Transverse colon (tissue), 4 donors: Measurements from ENCODE around the gene CHN1. TPM values are rescaled to one million over a fixed set of nuclear protein-coding genes. Genes with fewer than 3 reads are reported as not detected.

Source experiments
- DNase-seq: peaks from one replicate; pipeline ENCODE4 v3.0.0-alpha.2; 2019
- H3K27ac ChIP-seq, 4 donors: fragments of 200-600 bp; sonication (generic); 2 replicates each; pipeline ENCODE4 v1.5.1; 2016 to 2018; ENCODE audit warnings: inconsistent platforms in 4 of 4
- H3K27me3 ChIP-seq: fragments of 200-600 bp; sonication (generic); 2 replicates; pipeline ENCODE4 v1.5.1; 2017; ENCODE audit warnings: inconsistent platforms
- H3K36me3 ChIP-seq, 4 donors: fragments of 200-600 bp; sonication (generic); 2 replicates each; pipeline ENCODE4 v1.5.1; 2017 to 2019; ENCODE audit warnings: inconsistent platforms in 4 of 4
- H3K4me1 ChIP-seq, 4 donors: fragments of 200-600 bp; sonication (generic); 2 replicates each; pipeline ENCODE4 v1.5.1; 2017 to 2020; ENCODE audit warnings: inconsistent platforms in 4 of 4
- H3K4me3 ChIP-seq, 4 donors: fragments of 200-600 bp; sonication (generic); 1 replicate in 1 of 4; 2 replicates in 3 of 4; pipeline versions ENCODE4 v1.5.1 to v1.6.1; 2017 to 2019; ENCODE audit warnings: inconsistent platforms in 4 of 4
- H3K9me3 ChIP-seq, 2 donors: fragments of 200-600 bp; sonication (generic); 2 replicates each; pipeline ENCODE4 v1.5.1; 2017 to 2019; ENCODE audit warnings: inconsistent platforms in 2 of 2
- CTCF ChIP-seq, 5 experiments: fragments of 200-600 bp in 3 of 5; fragments of 450-650 bp in 2 of 5; sonication (generic) in 3 of 5; IDR thresholded peaks; 1 replicate in 2 of 5; 2 replicates in 3 of 5; pipeline ENCODE4 v1.5.1; 2016 to 2017; ENCODE audit warnings: antibody characterized with exemption in 5 of 5, inconsistent platforms in 3 of 5, mild to moderate bottlenecking in 2 of 5, moderate library complexity in 1 of 5
- EP300 ChIP-seq: sonication (generic); formaldehyde crosslinking; IDR thresholded peaks from one replicate; pipeline ENCODE4 v1.6.1; 2017; ENCODE audit warnings: antibody characterized with exemption, low read depth
- POLR2A ChIP-seq: fragments of 450-650 bp; IDR thresholded peaks from one replicate; pipeline ENCODE4 v1.6.1; 2016; ENCODE audit warnings: antibody characterized with exemption, mild to moderate bottlenecking, moderate library complexity
- POLR2AphosphoS5 ChIP-seq, 3 donors: sonication (generic); formaldehyde crosslinking; IDR thresholded peaks; one replicate each; pipeline ENCODE4 v1.6.1; 2016; ENCODE audit warnings: antibody characterized with exemption in 3 of 3
- WGBS, 2 donors: methylation state at CpG; one replicate each; pipeline ENCODE4 v1.1.5; 2018; ENCODE audit warnings: low coverage in 1 of 2; 5-methylcytosine and 5-hydroxymethylcytosine counted together
- in situ Hi-C, 4 donors: fragments of 200-750 bp; cut with MboI; loops; one replicate each; pipeline versions ENCODE4 v1.15.0 to v1.15.1; 2017; ENCODE audit warnings: low sequenced_read_pairs in 3 of 4, low pct_ligation_motif_present in 1 of 4, low pct_unique_long_range_greater_than_20kb in 1 of 4
- intact Hi-C: fragments of 100-400 bp; cut with DNase I; formaldehyde crosslinking; loops from one replicate; pipeline ENCODE4 v1.15.1; 2023; ENCODE audit warnings: low total_unique reads
- total RNA-seq, 4 donors: library from RNA; depleted of rRNA; stranded (reverse); fragments of >200 nt; gene quantifications; one replicate each; pipeline ENCODE4 v1.1.0, GENCODE V29; 2016

The CHN1 gene
- total RNA-seq, 4 donors from 2014 or later: 1.6 to 3.2 (median 3.0) TPM; not detected in 1

- Histone ChIP-seq H3K9me3 (no peaks in the 10 kb centered on the region), H3K36me3 (no peaks in the 10 kb centered on the region), H3K4me1 (no peaks in the 10 kb centered on the region), H3K27me3 (no peaks in the 10 kb centered on the region), H3K27ac (no peak overlapping the region), H3K4me3 (no peak overlapping the region)
- intact Hi-C loops (no loop called here), in situ Hi-C loops (no loop called here)
- TF ChIP-seq POLR2AphosphoS5 (IDR thresholded peaks at IDR 0.05) (no peak), EP300 (no peak), POLR2A (no peak), CTCF (IDR thresholded peaks at IDR 0.05) (no peak)
- no peak for DNase-seq
- 76 to 90% methylated on average over 2 of the region's 2 CpGs for WGBS, 2 donors
Observed at GRCh38 chr2:174892546-174892945, 112.6 kb downstream of the CHN1 start.

GRCh38 chr2:174888646-174889271 lies 116.4 kb downstream of the CHN1 start:
- Histone ChIP-seq H3K9me3 (no peaks in the 10 kb centered on the region), H3K4me3 (no peak overlapping the region), H3K27me3 (no peaks in the 10 kb centered on the region), H3K36me3 (no peaks in the 10 kb centered on the region), H3K4me1 (no peaks in the 10 kb centered on the region), H3K27ac (no peak overlapping the region)
- WGBS, 2 donors: 71 to 79% methylated on average over 2 of the region's 2 CpGs
- intact Hi-C loops (no loop called here), in situ Hi-C loops (no loop called here)
- DNase-seq: no peak
- no peak for TF ChIP-seq EP300

- WGBS, 2 donors: 86 to 92% methylated on average over 3 of the region's 3 CpGs
- Histone ChIP-seq H3K27me3 (no peaks in the 10 kb centered on the region), H3K9me3 (no peaks in the 10 kb centered on the region), H3K36me3 (no peaks in the 10 kb centered on the region), H3K4me1 (no peaks in the 10 kb centered on the region), H3K27ac (no peak overlapping the region), H3K4me3 (no peak overlapping the region)
- in situ Hi-C loops (no loop called here), intact Hi-C loops (no loop called here)
- no peak for TF ChIP-seq EP300
- TF ChIP-seq CTCF (IDR thresholded peaks at IDR 0.05): no peak
- no peak for TF ChIP-seq POLR2A
- TF ChIP-seq POLR2AphosphoS5 (IDR thresholded peaks at IDR 0.05): no peak
- no peak for DNase-seq
Observed at GRCh38 chr2:174888146-174888545, 117.0 kb downstream of the CHN1 start.

GRCh38 chr2:174882416-174882815 lies 122.8 kb downstream of the CHN1 start:
- H3K4me1 ChIP-seq: no peaks in the 10 kb centered on the region
- no peaks in the 10 kb centered on the region for H3K36me3 ChIP-seq
- no peak overlapping the region for H3K27ac ChIP-seq
- no peaks in the 10 kb centered on the region for H3K27me3 ChIP-seq
- 66 to 74% methylated on average over 3 of the region's 3 CpGs for WGBS, 2 donors
- TF ChIP-seq EP300 (no peak), POLR2A (no peak), CTCF (IDR thresholded peaks at IDR 0.05) (no peak), POLR2AphosphoS5 (IDR thresholded peaks at IDR 0.05) (no peak)
- in situ Hi-C loops: no loop called here
- H3K9me3 ChIP-seq: no peaks in the 10 kb centered on the region
- DNase-seq: no peak
- intact Hi-C loops: no loop called here
- H3K4me3 ChIP-seq: no peak overlapping the region

- 74 to 77% methylated on average over 2 of the region's 2 CpGs for WGBS, 2 donors
- TF ChIP-seq POLR2AphosphoS5 (IDR thresholded peaks at IDR 0.05) (no peak), EP300 (no peak), POLR2A (no peak), CTCF (IDR thresholded peaks at IDR 0.05) (no peak)
- H3K36me3 ChIP-seq: no peaks in the 10 kb centered on the region
- intact Hi-C loops: no loop called here
- H3K4me1 ChIP-seq: no peaks in the 10 kb centered on the region
- H3K27me3 ChIP-seq: no peaks in the 10 kb centered on the region
- no peak overlapping the region for H3K4me3 ChIP-seq
- no peaks in the 10 kb centered on the region for H3K9me3 ChIP-seq
- in situ Hi-C loops: no loop called here
- no peak overlapping the region for H3K27ac ChIP-seq
- no peak for DNase-seq
Observed at GRCh38 chr2:174881678-174882077, 123.5 kb downstream of the CHN1 start.
